ENCODE results near the gene NELL1. TPM values are rescaled to one million over a fixed set of nuclear protein-coding genes. Genes with fewer than 3 reads are reported as not detected.

The NELL1 gene
- total RNA-seq, 1 experiment from 2014 or later = 0.22 TPM

GRCh38 chr11:21040630-21041029 lies 371.2 kb downstream of the NELL1 start:
- no peak overlapping the region for H3K9ac ChIP-seq (ENCODE audit: extremely low read depth, insufficient read length, low read length)
- no peak overlapping the region for H3K4me2 ChIP-seq (ENCODE audit: insufficient read depth, insufficient read length, low read length)
- H3K27me3 ChIP-seq (ENCODE audit: insufficient read depth, low read length) = no peaks in the 10 kb centered on the region
- no peak overlapping the region for H3K56ac ChIP-seq (ENCODE audit: insufficient read length, low read depth, low read length)
- Mint-ChIP-seq H3K27ac (no peak overlapping the region), H3K36me3 (ENCODE audit: insufficient read depth in 1 of 3, low read depth in 3 of 3) (peaks cover 0 to 5% (median 0%) of the 10 kb centered on the region in 3 experiments; a peak in 1 of 7 replicates), H3K4me1 (no peaks in the 10 kb centered on the region), H3K27me3 (ENCODE audit: low read depth) (no peaks in the 10 kb centered on the region), H3K9me3 (peaks cover 3 to 6% of the 10 kb centered on the region in 2 experiments; a peak in 2 of 5 replicates), H3K4me3 (no peak overlapping the region)
- no peak overlapping the region for H2BK120ac ChIP-seq (ENCODE audit: low read depth, low read length, poor library complexity, severe bottlenecking)
- H2BK5ac ChIP-seq (ENCODE audit: insufficient read length, low read length) = no peak overlapping the region
- no peak overlapping the region for H3T11ph ChIP-seq (ENCODE audit: low read length)
- H2AFZ ChIP-seq (ENCODE audit: low read length) = no peak overlapping the region
- no peaks in the 10 kb centered on the region for H4K20me1 ChIP-seq (ENCODE audit: control insufficient read depth, insufficient read depth, insufficient read length)
- no peak overlapping the region for H4K5ac ChIP-seq (ENCODE audit: insufficient read length, low read depth, low read length)
- TF ChIP-seq CTCF (conservative IDR thresholded peaks at IDR 0.05) = no peak
- no peak overlapping the region for H2BK12ac ChIP-seq (ENCODE audit: insufficient read length, low read depth, low read length)
- H3K9me3 ChIP-seq (ENCODE audit: control insufficient read depth, low read depth, low read length) = no peaks in the 10 kb centered on the region
- DNase-seq = no peak
- H3K23ac ChIP-seq (ENCODE audit: insufficient read length, low read depth, low read length) = no peak overlapping the region
- H3K4ac ChIP-seq (ENCODE audit: low read depth, low read length) = no peak overlapping the region
- no peaks in the 10 kb centered on the region for H3K23me2 ChIP-seq (ENCODE audit: insufficient read length, low read depth, low read length, poor library complexity, severe bottlenecking)
- H3K14ac ChIP-seq (ENCODE audit: insufficient read depth, low read length) = no peak overlapping the region
- no peaks in the 10 kb centered on the region for H3K79me2 ChIP-seq (ENCODE audit: insufficient read depth, low read length)
- H3K18ac ChIP-seq (ENCODE audit: insufficient read length, low read depth, low read length) = no peak overlapping the region
- no peak overlapping the region for H2BK15ac ChIP-seq (ENCODE audit: low read depth, low read length)
- H4K91ac ChIP-seq (ENCODE audit: insufficient read length, low read depth, low read length) = no peak overlapping the region
- WGBS (ENCODE audit: extremely low coverage, insufficient read length, low lambda C conversion rate) = no CpG with 5 or more reads among the region's 2 CpGs
- H3K79me1 ChIP-seq (ENCODE audit: insufficient read depth, low read depth, low read length, poor library complexity, severe bottlenecking) = no peaks in the 10 kb centered on the region
- H3K4me1 ChIP-seq (ENCODE audit: insufficient read depth, low read length) = no peaks in the 10 kb centered on the region
- no peak overlapping the region for H2BK20ac ChIP-seq (ENCODE audit: low read depth, low read length, poor library complexity, severe bottlenecking)
- H2AK5ac ChIP-seq (ENCODE audit: insufficient read length, low read length) = no peak overlapping the region
- H3K27ac ChIP-seq (ENCODE audit: insufficient read length, low read depth, low read length) = no peak overlapping the region
- H4K8ac ChIP-seq (replicated peaks; ENCODE audit: insufficient read length, low read depth, low read length) = no peak overlapping the region

Data from H9 (cell line).